GM12874 (cell line): ENCODE measurements around the gene MAML3.

Source experiments
- CTCF ChIP-seq: IDR thresholded peaks from 2 replicates; pipeline ENCODE4 v1.5.1; 2011; ENCODE audit warnings: low read depth, mild to moderate bottlenecking, control low read depth, low read length, moderate library complexity; ENCODE audit not compliant: insufficient read depth

Gene MAML3

GRCh38 chr4:140116442-140117104 lies 37.4 kb downstream of the MAML3 start:
- TF ChIP-seq CTCF, result no peak

GRCh38 chr4:140115140-140115539 lies 38.8 kb downstream of the MAML3 start:
- no peak for TF ChIP-seq CTCF

- no peak for TF ChIP-seq CTCF
Measured at GRCh38 chr4:140113653-140114052, 40.3 kb downstream of the MAML3 start.

GRCh38 chr4:140112576-140112975 lies 41.4 kb downstream of the MAML3 start:
- TF ChIP-seq CTCF, result no peak

- TF ChIP-seq CTCF, result no peak
Measured at GRCh38 chr4:140111256-140111655, 42.7 kb downstream of the MAML3 start.

- TF ChIP-seq CTCF, result no peak
Measured at GRCh38 chr4:140110542-140111215, 43.3 kb downstream of the MAML3 start.

- no peak for TF ChIP-seq CTCF
Measured at GRCh38 chr4:140109737-140110136, 44.2 kb downstream of the MAML3 start.
